SU-DHL-6 (cell line): ENCODE results near the gene ATP11A.

Experiments used
- H2AFZ ChIP-seq: fragments of 200-600 bp; sonication (generic); 2 replicates; pipeline ENCODE4 v1.6.1; 2014; ENCODE audit warnings: low read depth, mild to moderate bottlenecking, moderate library complexity, mixed read lengths, antibody characterized with exemption, low read length; ENCODE audit not compliant: severe bottlenecking
- H3F3A ChIP-seq: fragments of 200-600 bp; shearing (Covaris generic); 2 replicates; pipeline ENCODE4 v1.6.0; 2016; ENCODE audit warnings: antibody characterized with exemption, mild to moderate bottlenecking; ENCODE audit not compliant: insufficient read depth
- H3K27ac ChIP-seq: fragments of 200-600 bp; sonication (generic); 2 replicates; pipeline ENCODE4 v1.5.1; 2016; ENCODE audit warnings: low read depth, mild to moderate bottlenecking, low read length, moderate library complexity, mixed read lengths
- H3K27me3 ChIP-seq: fragments of 200-600 bp; sonication (generic), shearing (Covaris generic); 2 replicates; pipeline ENCODE4 v1.6.0; 2014; ENCODE audit warnings: mild to moderate bottlenecking, low read length
- H3K36me3 ChIP-seq: fragments of 200-600 bp; sonication (generic); 2 replicates; pipeline ENCODE4 v1.6.1; 2014; ENCODE audit warnings: mild to moderate bottlenecking, low read length, mixed read lengths
- H3K4me2 ChIP-seq: fragments of 300-600, 200-600 bp; shearing (Covaris generic), sonication (generic); 2 replicates; pipeline ENCODE4 v1.6.0; 2014; ENCODE audit warnings: low read length, low read depth, mild to moderate bottlenecking; ENCODE audit not compliant: poor library complexity, severe bottlenecking
- H3K4me3 ChIP-seq: fragments of 200-600 bp; sonication (generic); 2 replicates; pipeline ENCODE4 v1.5.1; 2014; ENCODE audit warnings: antibody characterized with exemption, low read length, mild to moderate bottlenecking, mixed read lengths; ENCODE audit not compliant: insufficient read depth, poor library complexity, severe bottlenecking
- H3K79me2 ChIP-seq: fragments of 200-600 bp; sonication (generic); 2 replicates; pipeline ENCODE4 v1.6.1; 2014; ENCODE audit warnings: mild to moderate bottlenecking, low read length, moderate library complexity; ENCODE audit not compliant: insufficient read depth
- H3K9ac ChIP-seq: fragments of 200-600 bp; sonication (generic); 2 replicates; pipeline ENCODE4 v1.7.0; 2014; ENCODE audit warnings: mild to moderate bottlenecking, low read length
- H3K9me2 ChIP-seq: fragments of 200-600 bp; sonication (generic); replicated peaks from 2 replicates; pipeline ENCODE4 v1.6.1; 2014; ENCODE audit warnings: low read length; ENCODE audit not compliant: insufficient read depth
- H3K9me3 ChIP-seq: fragments of 200-600 bp; sonication (generic); 2 replicates; pipeline ENCODE4 v1.6.1; 2014; ENCODE audit warnings: low read length, mixed read lengths; ENCODE audit not compliant: insufficient read depth
- H4K20me1 ChIP-seq: fragments of 200-600 bp; sonication (generic); 2 replicates; pipeline ENCODE4 v1.6.1; 2014; ENCODE audit warnings: low read depth, mild to moderate bottlenecking, antibody characterized with exemption, low read length, moderate library complexity, mixed read lengths
- CTCF ChIP-seq: fragments of 200-600 bp; sonication (generic); IDR thresholded peaks from one replicate; pipeline ENCODE4 v1.5.1; 2017; ENCODE audit warnings: antibody characterized with exemption, mild to moderate bottlenecking, low read length, moderate library complexity; ENCODE audit not compliant: insufficient read depth, poor library complexity, severe bottlenecking
- EZH2phosphoT487 ChIP-seq: fragments of 200-600 bp; sonication (generic), shearing (Covaris generic); conservative IDR thresholded peaks from 2 replicates; pipeline ENCODE4 v1.6.1; 2018; ENCODE audit warnings: mild to moderate bottlenecking, antibody characterized with exemption, low read length, moderate library complexity, mixed read lengths

ATP11A gene

GRCh38 chr13:112828082-112828699, 138.4 kb downstream of the ATP11A start:
- Histone ChIP-seq H3K9me2 (no peaks in the 10 kb centered on the region), H3K27me3 (no peaks in the 10 kb centered on the region), H3K4me2 (no peak overlapping the region), H3K27ac (no peak overlapping the region), H3K4me3 (no peak overlapping the region), H4K20me1 (no peaks in the 10 kb centered on the region), H3K79me2 (no peaks in the 10 kb centered on the region), H3K9me3 (no peaks in the 10 kb centered on the region), H2AFZ (no peak overlapping the region), H3K9ac (no peak overlapping the region), H3K36me3 (no peaks in the 10 kb centered on the region), H3F3A (no peaks in the 10 kb centered on the region)
- TF ChIP-seq EZH2phosphoT487 (no peak), CTCF (no peak)

GRCh38 chr13:112828756-112829155, 138.9 kb downstream of the ATP11A start:
- Histone ChIP-seq H3K27me3 (no peaks in the 10 kb centered on the region), H3K9me2 (no peaks in the 10 kb centered on the region), H3K27ac (no peak overlapping the region), H2AFZ (no peak overlapping the region), H3K9me3 (no peaks in the 10 kb centered on the region), H3K9ac (no peak overlapping the region), H3K4me2 (no peak overlapping the region), H3F3A (no peaks in the 10 kb centered on the region), H3K79me2 (no peaks in the 10 kb centered on the region), H3K4me3 (no peak overlapping the region), H3K36me3 (no peaks in the 10 kb centered on the region), H4K20me1 (no peaks in the 10 kb centered on the region)
- TF ChIP-seq EZH2phosphoT487: no peak
- no peak for TF ChIP-seq CTCF

- H3K27ac ChIP-seq: no peak overlapping the region
- no peaks in the 10 kb centered on the region for H3K79me2 ChIP-seq
These were observed 141.4 kb downstream of the ATP11A start for GRCh38 chr13:112831196-112831595.

More at GRCh38 chr13:112831196-112831595, 141.4 kb downstream of the ATP11A start:
- H3K9ac ChIP-seq: no peak overlapping the region
- no peaks in the 10 kb centered on the region for H4K20me1 ChIP-seq
- TF ChIP-seq EZH2phosphoT487 (no peak), CTCF (no peak)
- no peak overlapping the region for H3K4me3 ChIP-seq
- H3K36me3 ChIP-seq: no peaks in the 10 kb centered on the region
- no peaks in the 10 kb centered on the region for H3K27me3 ChIP-seq
- no peak overlapping the region for H3K4me2 ChIP-seq
- no peak overlapping the region for H2AFZ ChIP-seq
- no peaks in the 10 kb centered on the region for H3F3A ChIP-seq
- no peaks in the 10 kb centered on the region for H3K9me3 ChIP-seq
- H3K9me2 ChIP-seq: no peaks in the 10 kb centered on the region
